GM12875 (cell line): ENCODE results near the gene SRF.

Experiments used
- H3K4me3 ChIP-seq: one replicate; pipeline ENCODE4 v1.5.1; 2011; ENCODE audit warnings: low read depth, low read length, control low read depth
- TF ChIP-seq, protein P1 (sequence below): IDR thresholded peaks from 2 replicates; pipeline ENCODE4 v1.5.1; 2011; ENCODE audit warnings: low read depth, mild to moderate bottlenecking, control low read depth, inconsistent platforms, low read length, moderate library complexity, borderline replicate concordance; ENCODE audit not compliant: insufficient read depth

Gene SRF

GRCh38 chr6:43216200-43216599 lies 45.1 kb downstream of the SRF start:
- TF ChIP-seq, protein P1, sequence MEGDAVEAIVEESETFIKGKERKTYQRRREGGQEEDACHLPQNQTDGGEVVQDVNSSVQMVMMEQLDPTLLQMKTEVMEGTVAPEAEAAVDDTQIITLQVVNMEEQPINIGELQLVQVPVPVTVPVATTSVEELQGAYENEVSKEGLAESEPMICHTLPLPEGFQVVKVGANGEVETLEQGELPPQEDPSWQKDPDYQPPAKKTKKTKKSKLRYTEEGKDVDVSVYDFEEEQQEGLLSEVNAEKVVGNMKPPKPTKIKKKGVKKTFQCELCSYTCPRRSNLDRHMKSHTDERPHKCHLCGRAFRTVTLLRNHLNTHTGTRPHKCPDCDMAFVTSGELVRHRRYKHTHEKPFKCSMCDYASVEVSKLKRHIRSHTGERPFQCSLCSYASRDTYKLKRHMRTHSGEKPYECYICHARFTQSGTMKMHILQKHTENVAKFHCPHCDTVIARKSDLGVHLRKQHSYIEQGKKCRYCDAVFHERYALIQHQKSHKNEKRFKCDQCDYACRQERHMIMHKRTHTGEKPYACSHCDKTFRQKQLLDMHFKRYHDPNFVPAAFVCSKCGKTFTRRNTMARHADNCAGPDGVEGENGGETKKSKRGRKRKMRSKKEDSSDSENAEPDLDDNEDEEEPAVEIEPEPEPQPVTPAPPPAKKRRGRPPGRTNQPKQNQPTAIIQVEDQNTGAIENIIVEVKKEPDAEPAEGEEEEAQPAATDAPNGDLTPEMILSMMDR: no peak
- H3K4me3 ChIP-seq: no peak overlapping the region

GRCh38 chr6:43217351-43217750 lies 46.3 kb downstream of the SRF start:
- H3K4me3 ChIP-seq: no peak overlapping the region
- TF ChIP-seq, protein P1: no peak

GRCh38 chr6:43219119-43219518 lies 48.0 kb downstream of the SRF start:
- H3K4me3 ChIP-seq: no peak overlapping the region
- TF ChIP-seq, protein P1: no peak

DNA sequence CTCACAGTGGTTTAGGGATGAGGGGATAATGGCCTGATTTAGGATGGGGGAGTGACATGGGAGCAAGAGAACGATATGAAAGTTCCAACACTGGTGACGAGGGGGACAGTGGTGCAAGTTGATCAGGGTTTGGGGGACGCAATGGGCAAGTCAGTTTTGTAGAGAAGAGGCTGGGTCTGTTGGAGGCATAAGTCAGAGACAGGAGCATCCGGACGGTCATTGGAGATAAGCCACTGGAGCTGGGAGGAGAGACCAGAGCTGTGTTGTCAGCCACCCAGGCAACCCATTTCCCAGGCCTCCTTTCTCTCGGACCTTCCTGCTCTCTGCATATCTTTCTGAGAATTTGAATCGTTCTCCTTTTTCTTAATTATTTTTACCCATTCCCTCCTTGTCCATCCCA lies 48.7 kb downstream of the SRF start:
- H3K4me3 ChIP-seq: no peak overlapping the region
- TF ChIP-seq, protein P1: no peak

DNA sequence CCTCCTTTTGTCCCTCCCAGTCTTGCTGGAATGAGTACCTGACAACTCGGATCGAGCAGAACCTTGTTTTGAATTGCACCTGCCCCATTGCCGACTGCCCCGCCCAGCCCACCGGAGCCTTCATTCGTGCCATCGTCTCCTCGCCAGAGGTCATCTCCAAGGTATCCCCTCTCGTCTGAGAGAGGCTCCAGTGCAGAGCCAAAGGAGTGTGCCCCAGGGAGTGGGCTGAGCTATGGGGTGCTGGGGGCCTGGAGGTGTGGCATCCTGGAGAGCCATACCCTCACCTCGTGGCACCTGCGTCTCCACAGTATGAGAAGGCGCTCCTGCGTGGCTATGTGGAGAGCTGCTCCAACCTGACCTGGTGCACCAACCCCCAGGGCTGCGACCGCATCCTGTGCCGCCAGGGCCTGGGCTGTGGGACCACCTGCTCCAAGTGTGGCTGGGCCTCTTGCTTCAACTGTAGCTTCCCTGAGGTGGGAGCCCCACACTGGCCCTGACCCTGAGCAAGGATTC lies 49.4 kb downstream of the SRF start:
- TF ChIP-seq, protein P1: no peak
- no peak overlapping the region for H3K4me3 ChIP-seq

DNA sequence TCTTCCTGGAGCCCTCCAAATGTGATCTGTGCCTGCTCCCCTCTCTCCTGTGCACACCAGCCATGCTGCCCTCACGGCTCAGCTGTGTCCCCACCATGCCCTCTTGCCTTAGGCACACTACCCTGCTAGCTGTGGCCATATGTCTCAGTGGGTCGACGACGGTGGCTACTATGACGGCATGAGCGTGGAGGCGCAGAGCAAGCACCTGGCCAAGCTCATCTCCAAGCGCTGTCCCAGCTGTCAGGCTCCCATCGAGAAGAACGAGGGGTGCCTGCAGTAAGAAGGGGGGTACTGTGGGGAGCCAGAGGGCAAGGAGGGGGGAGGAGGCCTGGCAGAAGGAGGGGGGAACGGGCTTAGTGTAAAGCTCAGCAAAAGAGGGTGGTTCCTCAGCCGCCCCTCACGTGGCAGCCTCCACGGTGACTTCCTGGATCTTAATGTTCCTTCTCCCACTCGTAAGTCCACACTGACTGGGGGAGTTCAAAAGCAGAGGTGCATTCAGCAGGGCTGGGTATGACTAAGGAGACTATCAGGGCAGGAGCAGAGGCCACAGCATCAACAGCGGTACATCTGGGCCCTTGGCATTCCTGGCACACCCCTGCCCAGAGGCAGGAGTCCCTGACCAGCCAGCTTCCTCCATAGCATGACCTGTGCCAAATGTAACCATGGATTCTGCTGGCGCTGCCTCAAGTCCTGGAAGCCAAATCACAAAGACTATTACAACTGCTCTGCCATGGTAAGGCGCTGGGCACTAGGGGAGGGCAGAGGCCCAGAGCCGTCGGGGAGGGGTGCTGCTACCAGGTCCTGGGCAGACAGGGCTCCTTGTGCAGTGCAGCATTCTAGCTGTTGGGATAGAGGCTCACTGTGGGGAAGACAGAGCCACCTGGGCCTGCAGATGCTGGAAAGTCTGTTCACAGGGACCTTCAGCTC lies 50.2 kb downstream of the SRF start:
- TF ChIP-seq, protein P1: no peak
- H3K4me3 ChIP-seq: no peak overlapping the region
